H1 (cell line): Measurements from ENCODE around the gene PAQR4. TPM values are rescaled to one million over a fixed set of nuclear protein-coding genes. Genes with fewer than 3 reads are reported as not detected.

Source experiments
- CTCF ChIA-PET: fragments of 300-600 bp; sonication (Branson Sonifier 250); formaldehyde crosslinking; loops from one replicate; lab custom pipeline; 2021; ENCODE audit not compliant: partially characterized antibody; lab: Charles Lee
- POLR2A ChIA-PET: fragments of 300-600 bp; sonication (Branson Sonifier 250); formaldehyde crosslinking; loops from one replicate; lab custom pipeline; 2021; ENCODE audit warnings: inconsistent platforms; ENCODE audit not compliant: partially characterized antibody; lab: Charles Lee
- DNase-seq, 2 experiments: peaks; one replicate each; pipeline versions ENCODE4 v3.0.0 to v3.0.0-alpha.2; 2010 to 2022; ENCODE audit warnings: low spot score in 2 of 2, low read depth in 1 of 2, mixed read lengths in 1 of 2
- FAIRE-seq: peaks from 2 replicates; lab custom pipeline; 2011; peaks lifted over from hg19 to GRCh38; lab: Jason Lieb, UNC
- H2AFZ ChIP-seq: 2 replicates; pipeline ENCODE4 v1.8.1; 2012; ENCODE audit warnings: low read length, inconsistent platforms
- H2AK5ac ChIP-seq: 2 replicates; pipeline ENCODE4 v1.6.1; 2013; ENCODE audit warnings: low read depth, low read length
- H2BK120ac ChIP-seq: replicated peaks from 2 replicates; pipeline ENCODE3; 2013; ENCODE audit warnings: low read depth, low read length, inconsistent platforms
- H2BK12ac ChIP-seq: 2 replicates; pipeline ENCODE4 v1.6.1; 2013; ENCODE audit warnings: low read depth, low read length
- H2BK15ac ChIP-seq: 2 replicates; pipeline ENCODE4 v1.6.1; 2013; ENCODE audit warnings: low read length
- H2BK20ac ChIP-seq: 2 replicates; pipeline ENCODE4 v1.6.1; 2013; ENCODE audit warnings: low read length
- H2BK5ac ChIP-seq: 2 replicates; pipeline ENCODE4 v1.6.1; 2013; ENCODE audit warnings: low read depth, low read length
- H3K14ac ChIP-seq: 2 replicates; pipeline ENCODE4 v1.6.1; 2013; ENCODE audit warnings: inconsistent platforms; ENCODE audit not compliant: insufficient read length
- H3K18ac ChIP-seq: 2 replicates; pipeline ENCODE4 v1.6.1; 2013; ENCODE audit warnings: low read length; ENCODE audit errors: extremely low read depth
- H3K23ac ChIP-seq: 2 replicates; pipeline ENCODE4 v1.6.1; 2013; ENCODE audit warnings: inconsistent platforms; ENCODE audit not compliant: insufficient read length
- H3K23me2 ChIP-seq: 2 replicates; pipeline ENCODE4 v1.6.1; 2013; ENCODE audit warnings: low read depth, low read length
- H3K27ac ChIP-seq: 2 replicates; pipeline ENCODE4 v1.6.1; 2011; ENCODE audit warnings: low read depth, low read length, inconsistent platforms
- H3K27me3 ChIP-seq, 4 experiments: replicated peaks in 1 of 4; 1 replicate in 1 of 4; 2 replicates in 3 of 4; pipeline versions ENCODE4 v1.6.1 to v1.8.1; 2011 to 2013; ENCODE audit warnings: low read length in 3 of 4, mild to moderate bottlenecking in 3 of 4, inconsistent platforms in 2 of 4, mixed read lengths in 2 of 4, moderate library complexity in 1 of 4; ENCODE audit not compliant: control insufficient read depth in 3 of 4, insufficient read depth in 3 of 4; ENCODE audit errors: extremely low read depth in 1 of 4
- H3K36me3 ChIP-seq, 4 experiments: 2 replicates each; pipeline versions ENCODE4 v1.6.1 to v1.8.1; 2011 to 2013; ENCODE audit warnings: mild to moderate bottlenecking in 4 of 4, low read length in 3 of 4, moderate library complexity in 2 of 4, control low read depth in 1 of 4, inconsistent platforms in 1 of 4; ENCODE audit not compliant: insufficient read depth in 4 of 4, control insufficient read depth in 2 of 4
- H3K4ac ChIP-seq: replicated peaks from 2 replicates; pipeline ENCODE3; 2013; ENCODE audit warnings: low read length, low read depth, mixed read lengths, inconsistent platforms; ENCODE audit not compliant: insufficient read length
- H3K4me1 ChIP-seq, 4 experiments: replicated peaks in 1 of 4; 1 replicate in 1 of 4; 2 replicates in 3 of 4; pipeline versions ENCODE4 v1.6.1 to v1.8.1; 2011 to 2013; ENCODE audit warnings: low read length in 3 of 4, inconsistent platforms in 2 of 4, mixed read lengths in 1 of 4; ENCODE audit not compliant: insufficient read depth in 4 of 4, control insufficient read depth in 3 of 4
- H3K4me2 ChIP-seq, 2 experiments: 2 replicates each; pipeline versions ENCODE4 v1.6.1 to v1.8.1; 2011 to 2013; ENCODE audit warnings: low read depth in 2 of 2, low read length in 2 of 2, control low read depth in 1 of 2, inconsistent platforms in 1 of 2, mild to moderate bottlenecking in 1 of 2; ENCODE audit not compliant: insufficient read depth in 1 of 2
- H3K4me3 ChIP-seq, 4 experiments: fragments of 200-600, 300-600 bp in 1 of 4; sonication (generic), shearing (Covaris generic), sonication (Bioruptor Twin) in 1 of 4; 2 replicates each; pipeline versions ENCODE4 v1.5.1 to v1.8.1; 2011 to 2016; ENCODE audit warnings: low read length in 4 of 4, low read depth in 3 of 4, control low read depth in 2 of 4, inconsistent platforms in 2 of 4, mild to moderate bottlenecking in 2 of 4, mixed read lengths in 1 of 4, moderate library complexity in 1 of 4; ENCODE audit not compliant: insufficient read depth in 2 of 4; ENCODE audit errors: extremely low read depth in 1 of 4
- H3K56ac ChIP-seq: replicated peaks from 2 replicates; pipeline ENCODE3; 2013; ENCODE audit warnings: low read depth, mild to moderate bottlenecking, mixed read lengths, low read length, inconsistent platforms; ENCODE audit not compliant: insufficient read length
- H3K79me1 ChIP-seq: 2 replicates; pipeline ENCODE4 v1.6.1; 2013; ENCODE audit warnings: low read depth, low read length, control low read depth
- H3K79me2 ChIP-seq, 2 experiments: 2 replicates each; pipeline versions ENCODE4 v1.6.1 to v1.8.1; 2012 to 2013; ENCODE audit warnings: low read length in 2 of 2, mild to moderate bottlenecking in 2 of 2, inconsistent platforms in 1 of 2; ENCODE audit not compliant: insufficient read depth in 2 of 2, control insufficient read depth in 1 of 2
- H3K9ac ChIP-seq, 4 experiments: replicated peaks in 1 of 4; 1 replicate in 1 of 4; 2 replicates in 3 of 4; pipeline versions ENCODE4 v1.6.1 to v1.8.1; 2011 to 2013; ENCODE audit warnings: low read depth in 3 of 4, low read length in 3 of 4, control low read depth in 2 of 4, mild to moderate bottlenecking in 2 of 4, moderate library complexity in 2 of 4, inconsistent platforms in 1 of 4; ENCODE audit errors: extremely low read depth in 1 of 4
- H3K9me3 ChIP-seq, 2 experiments: 2 replicates each; pipeline versions ENCODE4 v1.6.1 to v1.8.1; 2012 to 2013; ENCODE audit warnings: mild to moderate bottlenecking in 2 of 2, moderate library complexity in 2 of 2, control low read depth in 1 of 2, inconsistent platforms in 1 of 2, low read depth in 1 of 2, low read length in 1 of 2, mixed read lengths in 1 of 2; ENCODE audit not compliant: insufficient read depth in 2 of 2
- H4K20me1 ChIP-seq, 2 experiments: replicated peaks in 1 of 2; 2 replicates each; pipeline versions ENCODE3 to v1.8.1; 2011 to 2013; ENCODE audit warnings: inconsistent platforms in 2 of 2, low read length in 2 of 2, mild to moderate bottlenecking in 1 of 2; ENCODE audit not compliant: insufficient read depth in 2 of 2, control insufficient read depth in 1 of 2
- H4K5ac ChIP-seq: 2 replicates; pipeline ENCODE4 v1.6.1; 2013; ENCODE audit warnings: low read length, low read depth, mixed read lengths, inconsistent platforms; ENCODE audit not compliant: insufficient read length
- H4K8ac ChIP-seq: 2 replicates; pipeline ENCODE4 v1.8.0; 2013; ENCODE audit warnings: mild to moderate bottlenecking, moderate library complexity, low read length, inconsistent platforms; ENCODE audit not compliant: insufficient read depth; ENCODE audit errors: extremely low read depth
- H4K91ac ChIP-seq: replicated peaks from 2 replicates; pipeline ENCODE3; 2013; ENCODE audit warnings: low read length, mixed read lengths, inconsistent platforms; ENCODE audit not compliant: insufficient read length
- CHD1 ChIP-seq: IDR thresholded peaks from 2 replicates; pipeline ENCODE4 v1.6.1; 2012; ENCODE audit warnings: low read depth, low read length, improper control_type of control experiment
- FOSL1 ChIP-seq: IDR thresholded peaks from 2 replicates; pipeline ENCODE4 v1.6.1; 2011; ENCODE audit warnings: mild to moderate bottlenecking, low read depth, low read length, moderate library complexity; ENCODE audit not compliant: insufficient read depth
- KDM1A ChIP-seq: fragments of 200-600, 300-600 bp; sonication (generic); IDR thresholded peaks from 2 replicates; pipeline ENCODE4 v1.7.1; 2016; ENCODE audit warnings: mild to moderate bottlenecking, low read length, borderline replicate concordance
- SIX5 ChIP-seq: IDR thresholded peaks from 2 replicates; pipeline ENCODE4 v1.6.1; 2011; ENCODE audit warnings: mild to moderate bottlenecking, low read depth, low read length
- SRF ChIP-seq: IDR thresholded peaks from 2 replicates; pipeline ENCODE4 v1.6.1; 2011; ENCODE audit warnings: mild to moderate bottlenecking, low read depth, low read length, moderate library complexity
- WGBS, 2 experiments: shearing (Covaris generic) in 1 of 2; methylation state at CpG; one replicate each; pipeline versions ENCODE4 v1.1.6 to v1.1.7; 2013 to 2015; ENCODE audit warnings: low lambda C conversion rate in 2 of 2, mixed read lengths in 2 of 2, inconsistent platforms in 1 of 2, low coverage in 1 of 2, missing lambda C conversion rate in 1 of 2; ENCODE audit not compliant: insufficient replicate concordance in 2 of 2, insufficient coverage in 1 of 2, insufficient read length in 1 of 2; ENCODE audit errors: extremely low coverage in 1 of 2, missing lambda C conversion rate in 1 of 2; 5-methylcytosine and 5-hydroxymethylcytosine counted together
- polyA plus RNA-seq, 7 experiments: library from polyadenylated mRNA; depleted of rRNA in 3 of 7; stranded (reverse) in 5 of 7; unstranded in 2 of 7; fragments of >200 nt in 5 of 7; fragments of 200-250 nt in 2 of 7; gene quantifications; 1 replicate in 5 of 7; 2 replicates in 1 of 7; 4 replicates in 1 of 7; pipeline versions ENCODE4 v1.2.1 to v1.2.3, GENCODE V29; 2011 to 2013; ENCODE audit warnings: missing spikeins in 2 of 7, mixed read lengths in 2 of 7
- total RNA-seq: library from RNA; stranded (reverse); fragmentation: NEBNext Ultra II Directional; extraction: Animal tissue kit (Norgen Biotek cat#: 25700); gene quantifications from 2 replicates; pipeline ENCODE4 v1.2.1, GENCODE V29; 2021
- TF ChIP-seq, protein P1 (sequence below): IDR thresholded peaks from 2 replicates; pipeline ENCODE4 v1.6.1; 2011; ENCODE audit warnings: low read length, improper control_type of control experiment
- TF ChIP-seq, protein P2 (sequence below): IDR thresholded peaks from 2 replicates; pipeline ENCODE4 v1.6.1; 2011; ENCODE audit warnings: low read depth, mild to moderate bottlenecking, low read length; ENCODE audit not compliant: insufficient read depth

The PAQR4 gene
- total and polyA plus RNA-seq, 2 of the 8 experiments (the other 6 are each of a cell fraction or from before 2014, with no cell fraction given): 28.2 to 34.6 TPM

DNA sequence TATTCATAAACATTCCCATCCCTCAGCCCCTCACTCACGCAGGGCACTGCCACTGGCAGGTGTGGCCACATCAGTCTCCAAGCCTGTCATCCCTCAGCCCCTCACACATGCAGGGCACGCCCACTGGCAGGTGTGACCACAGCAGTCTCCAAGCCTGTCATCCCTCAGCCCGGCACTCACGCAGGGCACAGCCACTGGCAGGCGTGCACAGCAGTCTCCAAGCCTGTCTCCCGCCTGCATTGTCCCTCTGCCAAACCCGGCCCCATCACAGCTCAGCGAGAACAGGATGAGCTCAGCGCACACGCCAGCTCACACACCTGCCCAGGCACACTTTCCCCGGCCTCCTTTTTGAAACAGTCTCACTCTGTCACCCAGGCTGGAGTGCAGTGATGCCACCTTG, 16.5 kb upstream of the PAQR4 start:
- no peak overlapping the region for H4K5ac ChIP-seq
- no peak overlapping the region for H3K4me2 ChIP-seq
- ChIA-PET POLR2A (interaction anchor here (1.6 to 3.2 kb wide), 2 partner anchors 8 to 12 kb away, joined by 3 to 9 read pairs; partner anchors contain the start of gene KREMEN2), CTCF (interaction anchor here (1.0 to 4.9 kb wide), 5 partner anchors 9 to 85 kb away, joined by 3 to 41 read pairs (median 5); partner anchors contain the start of gene KREMEN2)
- no peak overlapping the region for H3K56ac ChIP-seq
- no peaks in the 10 kb centered on the region for H4K20me1 ChIP-seq
- no peak overlapping the region for H4K91ac ChIP-seq
- H3K14ac ChIP-seq: no peak overlapping the region
- WGBS, 2 experiments: 92% methylated on average over 11 of the region's 11 CpGs; no CpG with 5 or more reads in 1 of the 2 experiments
- no peak overlapping the region for H2BK120ac ChIP-seq
- H3K9ac ChIP-seq: no peak overlapping the region
- no peaks in the 10 kb centered on the region for H3K36me3 ChIP-seq
- peaks cover 3 to 26% (median 19%) of the 10 kb centered on the region in 4 experiments for H3K4me1 ChIP-seq
- no peak overlapping the region; the same call in 1 of the 2 replicates for H4K8ac ChIP-seq
- H3K27ac ChIP-seq: no peak overlapping the region
- no peaks in the 10 kb centered on the region for H3K23me2 ChIP-seq
- H3K18ac ChIP-seq: no peak overlapping the region
- FAIRE-seq (no peak), DNase-seq (no peak)
- H3K79me2 ChIP-seq: no peaks in the 10 kb centered on the region
- H2AK5ac ChIP-seq: peak overlapping the region; percentile 82
- no peak overlapping the region for H2BK20ac ChIP-seq
- H3K27me3 ChIP-seq: no peaks in the 10 kb centered on the region; a peak in 1 of 7 replicates
- no peak overlapping the region for H2BK5ac ChIP-seq
- no peak overlapping the region for H2AFZ ChIP-seq
- H3K4ac ChIP-seq: no peak overlapping the region
- H2BK12ac ChIP-seq: peak overlapping the region; percentile 77; the same call in 1 of the 2 replicates
- H3K79me1 ChIP-seq: no peaks in the 10 kb centered on the region
- no peak overlapping the region for H2BK15ac ChIP-seq
- H3K4me3 ChIP-seq: no peak overlapping the region
- no peaks in the 10 kb centered on the region for H3K9me3 ChIP-seq
- no peak overlapping the region for H3K23ac ChIP-seq
- TF ChIP-seq KDM1A (no peak), CHD1 (no peak), FOSL1 (no peak), SIX5 (no peak), SRF (no peak)
- TF ChIP-seq, protein P1, sequence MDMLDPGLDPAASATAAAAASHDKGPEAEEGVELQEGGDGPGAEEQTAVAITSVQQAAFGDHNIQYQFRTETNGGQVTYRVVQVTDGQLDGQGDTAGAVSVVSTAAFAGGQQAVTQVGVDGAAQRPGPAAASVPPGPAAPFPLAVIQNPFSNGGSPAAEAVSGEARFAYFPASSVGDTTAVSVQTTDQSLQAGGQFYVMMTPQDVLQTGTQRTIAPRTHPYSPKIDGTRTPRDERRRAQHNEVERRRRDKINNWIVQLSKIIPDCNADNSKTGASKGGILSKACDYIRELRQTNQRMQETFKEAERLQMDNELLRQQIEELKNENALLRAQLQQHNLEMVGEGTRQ: no peak
- TF ChIP-seq, protein P2, sequence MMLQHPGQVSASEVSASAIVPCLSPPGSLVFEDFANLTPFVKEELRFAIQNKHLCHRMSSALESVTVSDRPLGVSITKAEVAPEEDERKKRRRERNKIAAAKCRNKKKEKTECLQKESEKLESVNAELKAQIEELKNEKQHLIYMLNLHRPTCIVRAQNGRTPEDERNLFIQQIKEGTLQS: no peak
